ENCODE data around the gene TMTC1.

TMTC1 gene

DNA sequence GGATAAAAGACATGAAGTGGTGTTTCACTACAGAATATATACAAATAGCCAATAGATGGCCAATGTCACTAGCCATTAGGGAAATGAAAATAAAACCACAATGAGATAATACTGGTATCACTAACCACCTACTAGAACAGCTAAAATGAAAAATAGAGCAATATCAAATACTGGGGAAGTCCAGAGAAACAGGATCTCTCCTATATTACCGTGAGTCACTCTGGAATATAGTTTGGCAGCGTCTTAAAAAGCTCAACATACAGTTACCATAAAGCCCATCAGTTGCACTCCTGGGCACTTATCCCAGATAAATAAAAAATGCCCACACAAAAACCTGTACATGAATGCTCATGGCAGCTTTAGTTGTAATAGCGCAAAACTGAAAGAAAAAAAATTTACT lies 101.7 kb downstream of the TMTC1 start:
- TF ChIP-seq ZC3H10 (CRISPR knock-in tag; IDR thresholded peaks at IDR 0.05): no peak
- no peak for TF ChIP-seq TOX (CRISPR knock-in tag; IDR thresholded peaks at IDR 0.05; ENCODE audit: borderline replicate concordance)
- TF ChIP-seq TCF4 (CRISPR knock-in tag; IDR thresholded peaks at IDR 0.05; ENCODE audit: borderline replicate concordance): no peak
- no peak for TF ChIP-seq ZNF8 (CRISPR knock-in tag; IDR thresholded peaks at IDR 0.05)
- TF ChIP-seq SNAI2 (CRISPR knock-in tag; IDR thresholded peaks at IDR 0.05): no peak
- TF ChIP-seq GLIS3 (CRISPR knock-in tag; IDR thresholded peaks at IDR 0.05): no peak
- TF ChIP-seq BACH2 (CRISPR knock-in tag; IDR thresholded peaks at IDR 0.05; ENCODE audit: borderline replicate concordance): no peak
- no peak for ATAC-seq

DNA sequence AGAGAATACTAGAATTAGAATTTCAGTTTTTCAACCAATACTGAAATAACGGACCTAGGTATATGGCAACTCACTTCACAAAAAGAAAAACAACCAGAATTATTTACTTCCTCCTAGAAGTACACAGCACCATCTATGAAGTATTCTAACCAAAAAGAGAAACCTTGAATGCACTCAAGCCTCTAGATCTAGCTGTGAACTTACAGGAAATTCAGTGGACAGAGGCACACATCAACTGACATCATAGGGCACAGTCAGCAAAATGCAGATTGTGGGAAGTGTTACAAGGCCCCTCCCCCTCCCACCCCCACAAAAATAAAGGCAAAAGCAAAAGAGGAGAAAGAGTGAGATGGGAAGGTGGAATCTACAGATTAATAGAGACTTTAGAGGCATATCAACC lies 102.4 kb downstream of the TMTC1 start:
- no peak for ATAC-seq

GRCh38 chr12:29676676-29677075 lies 107.1 kb downstream of the TMTC1 start:
- TF ChIP-seq ZFP3 (CRISPR knock-in tag; IDR thresholded peaks at IDR 0.05) (no peak), ZC3H10 (CRISPR knock-in tag; IDR thresholded peaks at IDR 0.05) (no peak), TCF4 (CRISPR knock-in tag; IDR thresholded peaks at IDR 0.05; ENCODE audit: borderline replicate concordance) (no peak), ZFP30 (CRISPR knock-in tag; IDR thresholded peaks at IDR 0.05) (no peak), SNAI2 (CRISPR knock-in tag; IDR thresholded peaks at IDR 0.05) (no peak), ZNF8 (CRISPR knock-in tag; IDR thresholded peaks at IDR 0.05) (no peak)
- TF ChIP-seq, protein P1, sequence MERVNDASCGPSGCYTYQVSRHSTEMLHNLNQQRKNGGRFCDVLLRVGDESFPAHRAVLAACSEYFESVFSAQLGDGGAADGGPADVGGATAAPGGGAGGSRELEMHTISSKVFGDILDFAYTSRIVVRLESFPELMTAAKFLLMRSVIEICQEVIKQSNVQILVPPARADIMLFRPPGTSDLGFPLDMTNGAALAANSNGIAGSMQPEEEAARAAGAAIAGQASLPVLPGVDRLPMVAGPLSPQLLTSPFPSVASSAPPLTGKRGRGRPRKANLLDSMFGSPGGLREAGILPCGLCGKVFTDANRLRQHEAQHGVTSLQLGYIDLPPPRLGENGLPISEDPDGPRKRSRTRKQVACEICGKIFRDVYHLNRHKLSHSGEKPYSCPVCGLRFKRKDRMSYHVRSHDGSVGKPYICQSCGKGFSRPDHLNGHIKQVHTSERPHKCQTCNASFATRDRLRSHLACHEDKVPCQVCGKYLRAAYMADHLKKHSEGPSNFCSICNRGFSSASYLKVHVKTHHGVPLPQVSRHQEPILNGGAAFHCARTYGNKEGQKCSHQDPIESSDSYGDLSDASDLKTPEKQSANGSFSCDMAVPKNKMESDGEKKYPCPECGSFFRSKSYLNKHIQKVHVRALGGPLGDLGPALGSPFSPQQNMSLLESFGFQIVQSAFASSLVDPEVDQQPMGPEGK (CRISPR knock-in tag; IDR thresholded peaks at IDR 0.05; ENCODE audit: borderline replicate concordance): no peak
- TF ChIP-seq, protein P2, sequence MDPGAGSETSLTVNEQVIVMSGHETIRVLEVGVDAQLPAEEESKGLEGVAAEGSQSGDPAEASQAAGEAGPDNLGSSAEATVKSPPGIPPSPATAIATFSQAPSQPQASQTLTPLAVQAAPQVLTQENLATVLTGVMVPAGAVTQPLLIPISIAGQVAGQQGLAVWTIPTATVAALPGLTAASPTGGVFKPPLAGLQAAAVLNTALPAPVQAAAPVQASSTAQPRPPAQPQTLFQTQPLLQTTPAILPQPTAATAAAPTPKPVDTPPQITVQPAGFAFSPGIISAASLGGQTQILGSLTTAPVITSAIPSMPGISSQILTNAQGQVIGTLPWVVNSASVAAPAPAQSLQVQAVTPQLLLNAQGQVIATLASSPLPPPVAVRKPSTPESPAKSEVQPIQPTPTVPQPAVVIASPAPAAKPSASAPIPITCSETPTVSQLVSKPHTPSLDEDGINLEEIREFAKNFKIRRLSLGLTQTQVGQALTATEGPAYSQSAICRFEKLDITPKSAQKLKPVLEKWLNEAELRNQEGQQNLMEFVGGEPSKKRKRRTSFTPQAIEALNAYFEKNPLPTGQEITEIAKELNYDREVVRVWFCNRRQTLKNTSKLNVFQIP (CRISPR knock-in tag; IDR thresholded peaks at IDR 0.05; ENCODE audit: borderline replicate concordance, low read depth): no peak
- no peak for ATAC-seq

More for the DNA sequence above, 102.4 kb downstream of the TMTC1 start:
- TF ChIP-seq GLIS3 (CRISPR knock-in tag; IDR thresholded peaks at IDR 0.05) (no peak), OSR1 (CRISPR knock-in tag; IDR thresholded peaks at IDR 0.05) (no peak)

GRCh38 chr12:29674463-29674862 lies 109.3 kb downstream of the TMTC1 start:
- no peak for ATAC-seq
- TF ChIP-seq, protein P2 (CRISPR knock-in tag; IDR thresholded peaks at IDR 0.05; ENCODE audit: borderline replicate concordance, low read depth): no peak
- TF ChIP-seq RARB (CRISPR knock-in tag; IDR thresholded peaks at IDR 0.05) (no peak), CSRNP3 (CRISPR knock-in tag; IDR thresholded peaks at IDR 0.05) (no peak), ZNF565 (CRISPR knock-in tag; conservative IDR thresholded peaks at IDR 0.05; ENCODE audit: low read depth) (no peak), CSDC2 (CRISPR knock-in tag; IDR thresholded peaks at IDR 0.05) (no peak), ZFP30 (CRISPR knock-in tag; IDR thresholded peaks at IDR 0.05) (no peak), ISL1 (CRISPR knock-in tag; IDR thresholded peaks at IDR 0.05) (no peak), TCF4 (CRISPR knock-in tag; IDR thresholded peaks at IDR 0.05; ENCODE audit: borderline replicate concordance) (no peak), GLIS3 (CRISPR knock-in tag; IDR thresholded peaks at IDR 0.05) (no peak)
- TF ChIP-seq, protein P1 (CRISPR knock-in tag; IDR thresholded peaks at IDR 0.05; ENCODE audit: borderline replicate concordance): no peak

GRCh38 chr12:29673346-29673745 lies 110.4 kb downstream of the TMTC1 start:
- TF ChIP-seq CSDC2 (CRISPR knock-in tag; IDR thresholded peaks at IDR 0.05): no peak
- ATAC-seq: no peak
